ENCODE results near the gene PGLYRP2. TPM values are rescaled to one million over a fixed set of nuclear protein-coding genes. Genes with fewer than 3 reads are reported as not detected.

The PGLYRP2 gene, protein sequence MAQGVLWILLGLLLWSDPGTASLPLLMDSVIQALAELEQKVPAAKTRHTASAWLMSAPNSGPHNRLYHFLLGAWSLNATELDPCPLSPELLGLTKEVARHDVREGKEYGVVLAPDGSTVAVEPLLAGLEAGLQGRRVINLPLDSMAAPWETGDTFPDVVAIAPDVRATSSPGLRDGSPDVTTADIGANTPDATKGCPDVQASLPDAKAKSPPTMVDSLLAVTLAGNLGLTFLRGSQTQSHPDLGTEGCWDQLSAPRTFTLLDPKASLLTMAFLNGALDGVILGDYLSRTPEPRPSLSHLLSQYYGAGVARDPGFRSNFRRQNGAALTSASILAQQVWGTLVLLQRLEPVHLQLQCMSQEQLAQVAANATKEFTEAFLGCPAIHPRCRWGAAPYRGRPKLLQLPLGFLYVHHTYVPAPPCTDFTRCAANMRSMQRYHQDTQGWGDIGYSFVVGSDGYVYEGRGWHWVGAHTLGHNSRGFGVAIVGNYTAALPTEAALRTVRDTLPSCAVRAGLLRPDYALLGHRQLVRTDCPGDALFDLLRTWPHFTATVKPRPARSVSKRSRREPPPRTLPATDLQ
- total RNA-seq = under 1 TPM in 1 of 2 experiments, not detected in 1; 0.13 TPM
- 0.49 TPM for polyA plus RNA-seq

DNA sequence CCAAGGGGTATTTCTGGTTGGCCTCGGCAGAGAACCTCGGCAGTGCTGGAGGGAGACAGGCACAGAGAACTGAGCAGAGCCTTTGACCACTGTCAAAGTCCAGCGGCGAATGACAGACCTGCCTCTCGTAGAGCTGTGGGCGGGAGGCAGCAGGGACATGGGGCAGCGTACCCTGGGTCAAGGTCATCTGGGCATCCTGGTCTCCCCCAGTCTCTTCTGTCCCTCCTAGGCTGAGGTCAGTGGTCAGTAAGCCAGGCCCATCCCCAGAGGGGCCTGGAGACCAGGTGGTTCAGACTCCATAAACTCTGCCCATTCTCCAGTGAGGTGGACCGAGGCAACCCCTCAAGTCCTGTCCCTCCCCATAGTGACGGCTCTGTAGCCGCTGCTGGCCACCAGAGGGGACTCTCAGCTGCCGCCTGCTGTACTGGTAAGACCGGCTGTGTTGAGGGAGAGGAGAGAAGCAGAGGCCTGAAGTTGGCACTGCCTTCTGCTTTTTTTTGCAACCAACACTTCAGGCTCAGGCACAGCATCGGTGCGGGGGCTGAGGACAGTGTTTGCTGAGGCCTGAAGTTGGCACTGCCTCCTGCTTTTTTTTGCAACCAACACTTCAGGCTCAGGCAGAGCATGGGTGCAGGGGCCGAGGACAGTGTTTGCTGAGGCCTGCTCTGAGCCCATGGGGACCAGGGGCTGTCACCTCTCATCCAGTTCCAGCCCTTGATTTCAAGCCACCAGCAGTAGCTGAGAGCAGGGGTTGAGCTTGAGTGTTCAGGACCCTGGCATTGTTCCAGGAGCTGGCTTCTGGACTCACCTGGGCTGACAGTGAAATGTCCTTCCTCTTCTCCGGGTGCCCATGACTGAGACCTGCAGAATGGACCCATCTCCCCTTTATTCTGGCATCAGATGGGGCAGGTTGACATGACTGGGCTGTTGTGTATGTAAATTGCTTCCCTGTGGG is at the start of gene PGLYRP2:
TSS of gene PGLYRP2 (minus strand) at position 111 of the 955 bp plus-strand sequence. CDS start 130 bp downstream, outside the sequence.
- Histone ChIP-seq H3K36me3 (ENCODE audit: insufficient read depth, low read length) (no peaks in the 10 kb centered on the region), H3K9me3 (ENCODE audit: low read length) (no peaks in the 10 kb centered on the region), H3K4me3 (ENCODE audit: low read length) (no peak within 1 kb of the TSS), H3K4me1 (ENCODE audit: insufficient read depth, low read length) (peaks cover 23% of the 10 kb centered on the region), H3K27ac (ENCODE audit: low read depth, low read length) (no peak within 1 kb of the TSS), H3K27me3 (ENCODE audit: insufficient read depth, low read length, poor library complexity, severe bottlenecking) (no peaks in the 10 kb centered on the region)
- Mint-ChIP-seq H3K4me1 (peaks cover 13 to 38% (median 24%) of the 10 kb centered on the region in 3 donors), H3K36me3 (no peaks in the 10 kb centered on the region), H3K27ac (peak within 1 kb of the TSS in 5 of 8 donors; percentile 50 to 75 (median 57)), H3K4me3 (peak within 1 kb of the TSS in 3 of 7 donors; percentile 2 to 84 (median 69)), H3K9me3 (no peaks in the 10 kb centered on the region), H3K27me3 (no peaks in the 10 kb centered on the region)
- peak in 1 of 5 donors; percentile 15 for DNase-seq
- POLR2A ChIA-PET = interaction anchor here (0.9 kb wide), 1 partner anchor 15 kb away, joined by 3 read pairs; no protein-coding TSS in a partner anchor
- CTCF ChIA-PET = interaction anchor here (1.2 to 1.9 kb wide), 3 partner anchors 12 to 76 kb away, joined by 4 to 8 read pairs (median 5); partner anchors contain the start of gene AKAP8L

DNA sequence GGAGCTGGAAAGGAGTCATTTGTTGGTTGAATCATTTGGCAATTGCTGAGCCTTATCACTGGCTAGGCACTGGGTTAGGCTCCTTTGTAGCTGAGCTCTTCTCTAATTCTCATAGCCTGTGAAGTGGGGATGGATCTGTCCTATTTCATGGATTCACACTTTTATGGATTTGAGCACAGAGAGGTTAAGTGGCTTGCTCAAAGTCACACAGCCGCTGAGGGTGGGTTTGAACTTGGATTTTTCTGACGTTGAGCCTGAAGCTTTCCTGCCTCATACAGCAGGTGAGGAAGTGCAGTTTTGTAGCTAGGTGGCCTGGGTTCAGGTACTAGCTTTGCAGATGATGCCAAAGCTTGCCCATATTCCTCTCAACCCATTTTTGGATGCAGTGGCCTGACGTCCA is 48.4 kb upstream of the PGLYRP2 start:
- ChIA-PET POLR2A (no interaction called here), CTCF (no interaction called here)
- H3K4me3 ChIP-seq (ENCODE audit: low read length) = no peak overlapping the region
- H3K4me1 ChIP-seq (ENCODE audit: insufficient read depth, low read length) = peaks cover 2% of the 10 kb centered on the region
- no peaks in the 10 kb centered on the region for H3K27me3 ChIP-seq (ENCODE audit: insufficient read depth, low read length, poor library complexity, severe bottlenecking)
- no peak for DNase-seq
- no peak overlapping the region for H3K27ac ChIP-seq (ENCODE audit: low read depth, low read length)
- H3K36me3 Mint-ChIP-seq = peaks cover 5 to 18% (median 6%) of the 10 kb centered on the region in 3 donors
- H3K4me1 Mint-ChIP-seq = peaks cover 0 to 5% (median 2%) of the 10 kb centered on the region in 3 donors
- H3K9me3 ChIP-seq (ENCODE audit: low read length) = no peaks in the 10 kb centered on the region
- peak overlapping the region in 1 of 8 donors; percentile 26 for H3K27ac Mint-ChIP-seq
- no peaks in the 10 kb centered on the region for H3K9me3 Mint-ChIP-seq
- H3K27me3 Mint-ChIP-seq = peaks cover 0 to 1% of the 10 kb centered on the region in 2 donors
- H3K36me3 ChIP-seq (ENCODE audit: insufficient read depth, low read length) = no peaks in the 10 kb centered on the region
- H3K4me3 Mint-ChIP-seq = no peak overlapping the region

DNA sequence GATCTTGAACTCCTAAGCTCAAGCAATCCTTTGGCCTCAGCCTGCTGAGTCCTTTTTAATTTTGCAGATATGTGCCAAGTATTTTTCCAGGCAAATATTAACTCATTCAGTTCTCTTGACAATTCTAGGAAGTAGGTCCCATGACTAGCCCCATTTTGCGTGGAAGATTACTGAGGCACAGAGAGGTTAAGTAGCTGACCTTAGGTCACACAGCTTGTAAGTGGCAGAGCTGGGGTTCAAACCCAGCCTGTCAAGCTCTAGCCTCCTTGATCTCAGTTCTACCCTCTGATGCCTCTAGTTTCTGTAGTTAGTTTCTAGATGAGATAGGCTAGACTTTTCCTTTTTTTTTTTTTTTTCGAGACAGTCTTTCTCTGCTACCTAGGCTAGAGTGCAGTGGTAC is 47.1 kb upstream of the PGLYRP2 start:
- Histone ChIP-seq H3K9me3 (ENCODE audit: low read length) (no peaks in the 10 kb centered on the region), H3K4me3 (ENCODE audit: low read length) (no peak overlapping the region), H3K36me3 (ENCODE audit: insufficient read depth, low read length) (no peaks in the 10 kb centered on the region), H3K27me3 (ENCODE audit: insufficient read depth, low read length, poor library complexity, severe bottlenecking) (no peaks in the 10 kb centered on the region), H3K27ac (ENCODE audit: low read depth, low read length) (no peak overlapping the region), H3K4me1 (ENCODE audit: insufficient read depth, low read length) (no peaks in the 10 kb centered on the region)
- H3K36me3 Mint-ChIP-seq = peaks cover 5 to 18% (median 6%) of the 10 kb centered on the region in 3 donors
- no peaks in the 10 kb centered on the region for H3K9me3 Mint-ChIP-seq
- no peaks in the 10 kb centered on the region for H3K27me3 Mint-ChIP-seq
- ChIA-PET POLR2A (interaction anchor here (0.9 kb wide), 1 partner anchor 12 kb away, joined by 4 read pairs; no protein-coding TSS in a partner anchor), CTCF (no interaction called here)
- H3K4me3 Mint-ChIP-seq = no peak overlapping the region
- no peak for DNase-seq
- peaks cover 0 to 3% (median 0%) of the 10 kb centered on the region in 3 donors for H3K4me1 Mint-ChIP-seq
- peak overlapping the region in 1 of 8 donors; percentile 3 for H3K27ac Mint-ChIP-seq

DNA sequence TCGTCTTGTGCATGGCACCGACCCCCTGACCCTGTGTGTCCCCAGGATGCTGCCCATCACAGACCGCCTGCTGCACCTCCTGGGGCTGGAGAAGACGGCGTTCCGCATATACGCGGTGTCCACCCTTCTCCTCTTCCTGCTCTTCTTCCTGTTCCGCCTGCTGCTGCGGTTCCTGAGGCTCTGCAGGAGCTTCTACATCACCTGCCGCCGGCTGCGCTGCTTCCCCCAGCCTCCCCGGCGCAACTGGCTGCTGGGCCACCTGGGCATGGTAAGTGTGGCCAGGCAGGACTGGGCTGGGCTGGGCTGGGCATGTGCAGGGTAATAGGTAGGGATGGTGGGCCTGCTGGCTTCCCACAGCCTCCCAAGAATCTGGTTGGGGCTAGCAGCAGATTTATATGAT is 46.0 kb upstream of the PGLYRP2 start:
- no peak overlapping the region for H3K27ac Mint-ChIP-seq
- H3K27me3 Mint-ChIP-seq = no peaks in the 10 kb centered on the region
- POLR2A ChIA-PET = interaction anchor here (1.0 kb wide), 1 partner anchor 23 kb away, joined by 3 read pairs; no protein-coding TSS in a partner anchor

DNA sequence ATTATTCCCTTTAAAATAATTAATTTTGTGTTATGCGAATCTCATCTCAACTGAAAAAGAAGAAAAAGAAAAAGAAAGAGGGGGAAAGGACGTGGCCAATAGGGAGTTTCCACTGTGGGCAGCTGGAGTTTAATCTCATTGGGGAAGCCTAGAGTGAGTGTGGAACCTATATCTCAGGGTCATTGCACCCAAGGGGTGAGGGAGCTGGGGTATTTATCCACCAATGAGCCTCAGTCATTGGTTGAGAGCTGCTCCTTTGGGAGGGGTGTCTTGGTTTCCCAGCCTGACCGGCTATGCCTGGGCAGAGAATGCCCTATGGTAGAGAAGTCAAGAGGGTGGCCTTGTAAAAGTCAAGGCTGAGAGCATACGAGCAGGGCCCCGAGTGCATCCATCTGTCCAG is 45.5 kb upstream of the PGLYRP2 start:
- Histone ChIP-seq H3K27ac (ENCODE audit: low read depth, low read length) (no peak overlapping the region), H3K9me3 (ENCODE audit: low read length) (no peaks in the 10 kb centered on the region), H3K27me3 (ENCODE audit: insufficient read depth, low read length, poor library complexity, severe bottlenecking) (no peaks in the 10 kb centered on the region), H3K36me3 (ENCODE audit: insufficient read depth, low read length) (no peaks in the 10 kb centered on the region), H3K4me3 (ENCODE audit: low read length) (no peak overlapping the region), H3K4me1 (ENCODE audit: insufficient read depth, low read length) (no peaks in the 10 kb centered on the region)
- no peak overlapping the region for H3K27ac Mint-ChIP-seq
- ChIA-PET CTCF (no interaction called here), POLR2A (interaction anchor here (1.0 kb wide), 1 partner anchor 23 kb away, joined by 3 read pairs; no protein-coding TSS in a partner anchor)
- no peaks in the 10 kb centered on the region for H3K27me3 Mint-ChIP-seq
- H3K36me3 Mint-ChIP-seq = peaks cover 2 to 11% (median 4%) of the 10 kb centered on the region in 3 donors
- no peak overlapping the region for H3K4me3 Mint-ChIP-seq
- H3K4me1 Mint-ChIP-seq = peaks cover 0 to 3% (median 0%) of the 10 kb centered on the region in 3 donors
- H3K9me3 Mint-ChIP-seq = no peaks in the 10 kb centered on the region
- DNase-seq = no peak

More for the DNA sequence above, 46.0 kb upstream of the PGLYRP2 start:
- Mint-ChIP-seq H3K4me3 (no peak overlapping the region), H3K9me3 (no peaks in the 10 kb centered on the region), H3K4me1 (peaks cover 0 to 3% (median 0%) of the 10 kb centered on the region in 3 donors), H3K36me3 (peaks cover 2 to 15% (median 4%) of the 10 kb centered on the region in 3 donors)
- CTCF ChIA-PET = no interaction called here
- H3K27me3 ChIP-seq (ENCODE audit: insufficient read depth, low read length, poor library complexity, severe bottlenecking) = no peaks in the 10 kb centered on the region
- no peak for DNase-seq
- H3K4me1 ChIP-seq (ENCODE audit: insufficient read depth, low read length) = no peaks in the 10 kb centered on the region
- H3K36me3 ChIP-seq (ENCODE audit: insufficient read depth, low read length) = no peaks in the 10 kb centered on the region
- H3K9me3 ChIP-seq (ENCODE audit: low read length) = no peaks in the 10 kb centered on the region
- no peak overlapping the region for H3K27ac ChIP-seq (ENCODE audit: low read depth, low read length)
- H3K4me3 ChIP-seq (ENCODE audit: low read length) = no peak overlapping the region

DNA sequence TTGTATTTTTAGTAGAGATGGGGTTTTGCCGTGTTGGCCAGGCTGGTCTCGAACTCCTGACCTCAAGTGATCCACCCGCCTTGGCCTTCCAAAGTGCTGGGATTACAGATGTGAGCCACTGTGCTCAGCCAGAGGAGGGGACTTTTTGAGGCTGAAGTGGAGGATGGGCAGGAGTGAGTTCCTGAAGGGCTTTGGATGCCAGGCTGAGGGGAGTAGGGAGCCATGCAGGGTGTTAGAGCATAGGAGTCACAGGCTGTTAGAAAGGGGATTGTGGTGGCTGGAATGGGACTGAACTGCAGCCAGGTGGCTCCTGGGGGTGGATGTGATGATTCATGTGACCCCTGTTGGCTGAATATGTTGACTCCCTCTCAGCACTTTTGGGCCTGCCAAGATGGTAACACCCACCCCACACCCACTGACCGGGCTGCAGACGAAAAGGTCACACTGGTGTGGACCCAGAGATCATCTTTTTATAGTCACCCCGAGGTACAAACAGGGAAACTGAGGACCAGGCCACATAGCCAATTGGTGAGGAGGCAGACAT is 40.2 kb upstream of the PGLYRP2 start:
- no peak for DNase-seq
- no peak overlapping the region for H3K4me3 Mint-ChIP-seq
- no peak overlapping the region for H3K4me3 ChIP-seq (ENCODE audit: low read length)
- peaks cover 0 to 14% (median 7%) of the 10 kb centered on the region in 5 donors for H3K9me3 Mint-ChIP-seq
- ChIA-PET CTCF (no interaction called here), POLR2A (interaction anchor here (0.7 kb wide), 1 partner anchor 52 kb away, joined by 3 read pairs; no protein-coding TSS in a partner anchor)
- H3K4me1 Mint-ChIP-seq = peaks cover 12 to 21% (median 17%) of the 10 kb centered on the region in 3 donors
- H3K9me3 ChIP-seq (ENCODE audit: low read length) = no peaks in the 10 kb centered on the region
- H3K36me3 Mint-ChIP-seq = peaks cover 1 to 27% (median 3%) of the 10 kb centered on the region in 3 donors
- H3K27ac ChIP-seq (ENCODE audit: low read depth, low read length) = no peak overlapping the region
- H3K36me3 ChIP-seq (ENCODE audit: insufficient read depth, low read length) = no peaks in the 10 kb centered on the region
- peaks cover 9% of the 10 kb centered on the region for H3K4me1 ChIP-seq (ENCODE audit: insufficient read depth, low read length)
- no peaks in the 10 kb centered on the region for H3K27me3 ChIP-seq (ENCODE audit: insufficient read depth, low read length, poor library complexity, severe bottlenecking)
- H3K27ac Mint-ChIP-seq = peak overlapping the region in 2 of 8 donors; percentile 12 to 29
- no peaks in the 10 kb centered on the region for H3K27me3 Mint-ChIP-seq

DNA sequence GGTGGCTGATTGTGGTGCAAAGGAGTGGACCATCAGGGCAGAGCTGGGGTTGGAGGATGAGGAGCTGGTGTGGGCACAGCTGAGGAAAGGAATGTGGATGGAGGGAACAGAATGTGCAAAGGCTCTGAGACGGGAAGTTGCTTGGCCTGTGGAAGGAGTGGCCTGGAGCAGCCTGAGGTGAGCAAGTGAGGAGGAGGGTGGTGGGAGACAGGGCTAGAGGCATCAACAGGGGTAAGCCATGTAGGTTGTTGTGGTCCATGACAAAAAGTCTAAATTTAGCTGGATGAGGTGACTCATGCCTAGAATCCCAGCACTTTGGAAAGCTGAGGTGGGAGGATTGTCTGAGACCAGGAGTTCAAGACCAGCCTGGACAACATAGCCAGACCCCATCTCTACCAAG is 38.5 kb upstream of the PGLYRP2 start:
- CTCF ChIA-PET = no interaction called here

More for the DNA sequence above, 38.5 kb upstream of the PGLYRP2 start:
- no peak overlapping the region for H3K27ac ChIP-seq (ENCODE audit: low read depth, low read length)
- H3K4me3 ChIP-seq (ENCODE audit: low read length) = no peak overlapping the region
- H3K27me3 ChIP-seq (ENCODE audit: insufficient read depth, low read length, poor library complexity, severe bottlenecking) = no peaks in the 10 kb centered on the region
- peaks cover 16% of the 10 kb centered on the region for H3K4me1 ChIP-seq (ENCODE audit: insufficient read depth, low read length)
- H3K9me3 ChIP-seq (ENCODE audit: low read length) = no peaks in the 10 kb centered on the region
- Mint-ChIP-seq H3K9me3 (peaks cover 0 to 14% (median 7%) of the 10 kb centered on the region in 5 donors), H3K4me3 (peak overlapping the region in 1 of 7 donors; percentile 25), H3K27me3 (no peaks in the 10 kb centered on the region), H3K36me3 (peaks cover 1 to 21% (median 3%) of the 10 kb centered on the region in 3 donors), H3K4me1 (peaks cover 22 to 30% (median 22%) of the 10 kb centered on the region in 3 donors), H3K27ac (peak overlapping the region in 1 of 8 donors; percentile 25)
- H3K36me3 ChIP-seq (ENCODE audit: insufficient read depth, low read length) = no peaks in the 10 kb centered on the region
- POLR2A ChIA-PET = no interaction called here
- no peak for DNase-seq
